Left lobe of liver (tissue), 2 donors: ENCODE measurements around the gene ULBP2. TPM values are rescaled to one million over a fixed set of nuclear protein-coding genes. Genes with fewer than 3 reads are reported as not detected.
"Not testable (repeated sequence)": the region's sequence is repeated elsewhere in the genome, so short reads cannot be mapped to it uniquely, and the experiment has no call there.

ENCODE experiments used
- ATAC-seq: fragments of 200-7000 bp; cut with Tn5 transposase; one replicate; pipeline ENCODE4 v1.9.1; 2020; ENCODE audit warnings: mild to moderate bottlenecking, moderate library complexity
- DNase-seq: peaks from one replicate; pipeline ENCODE4 v3.0.0-alpha.2; 2020; ENCODE audit warnings: low spot score
- total RNA-seq: library from RNA; stranded (reverse); gene quantifications from one replicate; pipeline ENCODE4 v1.2.1, GENCODE V29; 2021
- donor health status: DM: no; HTN: no; CAD: no; lungs with moderate emphysema.
- donor health status: DM: no; HTN: yes; CAD: no.

Gene ULBP2
- total RNA-seq, 1 donor from 2014 or later, result 0.18 TPM

- ATAC-seq (peak; percentile 49), DNase-seq (no peak)
These were observed 16.4 kb upstream of the ULBP2 start for GRCh38 chr6:149925253-149925973.

- DNase-seq, result peak; percentile 89
These were observed 15.6 kb upstream of the ULBP2 start for GRCh38 chr6:149925974-149926777.

DNA sequence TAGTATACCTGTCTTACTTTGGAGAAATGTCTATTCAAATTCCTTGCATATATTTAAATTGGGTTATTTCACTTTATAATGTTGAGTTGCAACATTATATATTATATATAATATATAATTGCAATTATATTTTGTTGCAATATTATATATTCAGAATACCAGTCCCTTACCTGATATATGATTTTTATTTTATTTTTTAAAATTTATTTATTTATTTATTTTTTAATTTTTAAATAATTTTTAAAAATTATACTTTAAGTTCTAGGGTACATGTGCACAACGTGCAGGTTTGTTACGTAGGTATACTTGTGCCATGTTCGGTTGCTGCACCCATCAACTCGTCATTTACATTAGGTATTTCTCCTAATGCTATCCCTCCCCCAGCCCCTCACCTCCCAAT, 14.8 kb upstream of the ULBP2 start:
- ATAC-seq, DNase-seq: not testable (repeated sequence)

More at GRCh38 chr6:149925974-149926777, 15.6 kb upstream of the ULBP2 start:
- peak; percentile 93 for ATAC-seq

DNA sequence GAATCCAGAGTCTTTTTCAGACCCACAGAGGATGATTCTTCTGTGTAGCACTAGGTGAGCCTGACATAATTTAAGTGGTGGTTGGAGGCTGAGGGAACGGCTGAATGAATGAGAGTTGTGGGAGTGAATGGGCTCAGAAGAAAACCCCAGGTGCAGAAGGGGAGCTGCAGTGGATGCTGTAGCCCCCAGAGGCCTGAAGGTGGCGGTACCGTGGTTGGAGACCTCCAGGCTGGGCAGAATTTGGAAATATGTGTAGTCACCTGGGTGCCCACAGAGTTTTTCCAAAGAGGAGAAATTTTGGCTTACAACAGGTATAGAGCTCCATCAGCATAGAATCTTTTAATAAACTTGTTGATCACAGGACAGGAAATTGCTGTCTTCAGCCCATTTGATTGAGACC, 12.4 kb upstream of the ULBP2 start:
- peak; percentile 15 for DNase-seq
- ATAC-seq, result no peak

GRCh38 chr6:149931501-149931900, 10.3 kb upstream of the ULBP2 start:
- DNase-seq, result peak; percentile 14

GRCh38 chr6:149933036-149933435, 8.8 kb upstream of the ULBP2 start:
- ATAC-seq, result no peak

More at GRCh38 chr6:149931501-149931900, 10.3 kb upstream of the ULBP2 start:
- no peak for ATAC-seq

DNA sequence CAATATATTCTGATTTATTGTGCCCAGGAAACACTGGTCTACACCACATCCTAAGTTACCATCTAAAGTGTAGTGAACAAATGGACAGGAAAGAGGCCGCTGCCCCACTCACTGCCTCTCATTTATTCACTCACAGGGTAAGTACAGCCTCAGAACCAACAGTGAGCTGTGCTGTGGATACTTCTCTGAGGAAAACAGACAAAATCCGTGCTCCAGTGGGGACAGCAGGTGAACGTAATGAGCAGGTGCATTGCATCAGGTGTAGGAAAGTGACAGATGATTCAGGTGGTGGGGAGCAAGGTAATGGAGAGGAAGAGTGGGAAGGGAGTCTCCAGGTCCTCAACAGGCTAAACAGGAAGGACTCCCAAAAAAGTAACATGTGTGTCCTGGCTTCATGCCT, 8.4 kb upstream of the ULBP2 start:
- ATAC-seq, result no peak
- DNase-seq, result peak; percentile 16

More at GRCh38 chr6:149933036-149933435, 8.8 kb upstream of the ULBP2 start:
- DNase-seq, result peak; percentile 21

DNA sequence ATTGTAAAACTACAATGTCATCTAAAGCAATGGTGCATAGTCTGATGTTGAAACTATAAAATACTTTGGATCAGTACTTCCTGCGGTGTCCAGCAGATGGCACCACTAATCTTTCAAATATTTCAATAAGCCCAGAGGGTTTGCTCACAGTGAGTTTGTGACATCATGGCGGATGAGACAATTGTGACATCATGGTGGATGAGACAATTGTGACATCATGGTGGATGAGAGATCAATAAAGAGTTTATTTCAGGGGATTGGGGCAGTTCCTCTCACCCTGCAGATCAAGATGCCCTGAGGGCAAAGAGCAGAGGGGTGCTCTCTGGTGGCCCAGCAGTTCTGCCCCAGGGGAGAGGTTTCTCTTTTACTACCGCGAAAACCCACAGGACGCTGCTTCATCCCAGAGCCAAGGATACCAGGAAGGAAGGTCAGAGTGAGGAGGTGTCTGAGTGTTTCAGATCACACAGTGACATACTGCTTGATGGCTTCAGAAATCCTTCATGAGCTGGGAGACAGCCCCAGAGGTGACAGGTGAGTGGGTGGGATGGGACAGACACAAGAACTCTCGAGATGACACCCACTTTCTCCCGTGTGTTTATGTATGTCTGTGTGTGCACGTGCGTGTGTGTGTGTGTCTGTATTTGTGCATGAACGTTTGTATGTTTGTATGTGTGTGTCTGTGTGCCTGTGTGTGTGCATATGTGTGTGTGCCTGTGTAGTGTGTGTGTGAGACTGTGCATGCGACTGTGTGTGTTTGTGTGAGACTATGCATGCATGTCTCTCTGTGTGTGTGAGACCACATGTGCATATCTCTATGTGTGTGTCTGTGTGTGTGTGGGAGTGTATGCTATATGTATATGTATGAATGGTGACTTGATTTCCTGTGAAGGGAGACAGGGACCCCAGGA, 7.3 kb upstream of the ULBP2 start:
- ATAC-seq, result peak; percentile 89
- DNase-seq, result peak; percentile 56

DNA sequence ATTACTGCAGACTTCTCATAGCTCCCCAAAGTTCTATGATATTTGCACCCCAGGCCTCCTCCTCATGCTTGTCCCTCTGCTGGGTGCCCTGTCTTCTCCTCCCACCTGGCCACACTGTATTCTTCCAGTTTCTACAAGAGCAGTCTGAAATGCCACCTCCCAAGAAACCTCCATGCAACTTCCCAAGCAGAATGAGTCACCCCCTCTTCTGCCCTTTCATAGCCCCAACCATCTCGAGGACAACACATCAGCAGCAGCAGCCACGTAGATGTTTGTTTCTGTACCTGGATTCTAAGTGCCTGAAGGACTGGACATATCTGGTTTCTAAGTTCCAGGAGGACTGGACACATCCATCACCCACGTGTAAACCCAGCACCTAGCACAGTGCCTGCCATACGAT, 6.6 kb upstream of the ULBP2 start:
- ATAC-seq, result no peak

DNA sequence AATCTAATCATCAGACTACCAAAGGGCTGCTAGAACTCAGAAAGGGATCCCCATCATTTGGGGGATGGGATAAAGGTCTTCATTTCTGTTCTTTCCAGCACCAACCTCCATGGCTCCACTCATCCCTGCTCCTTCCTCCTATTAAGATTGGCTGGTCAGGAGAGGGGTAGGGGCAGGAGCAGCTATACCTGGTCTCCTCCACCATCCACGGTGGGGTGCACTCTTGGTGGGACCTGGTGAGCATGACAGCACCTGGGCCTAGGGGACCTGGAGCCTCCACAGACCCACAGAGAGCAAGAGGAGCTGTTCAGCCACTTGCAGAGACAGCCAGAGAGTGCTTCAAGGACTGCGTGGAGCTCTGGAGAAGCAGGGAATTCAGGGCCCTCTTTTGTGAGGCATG, 6.1 kb upstream of the ULBP2 start:
- no peak for ATAC-seq
- DNase-seq, result no peak

More for the DNA sequence above, 6.6 kb upstream of the ULBP2 start:
- no peak for DNase-seq

DNA sequence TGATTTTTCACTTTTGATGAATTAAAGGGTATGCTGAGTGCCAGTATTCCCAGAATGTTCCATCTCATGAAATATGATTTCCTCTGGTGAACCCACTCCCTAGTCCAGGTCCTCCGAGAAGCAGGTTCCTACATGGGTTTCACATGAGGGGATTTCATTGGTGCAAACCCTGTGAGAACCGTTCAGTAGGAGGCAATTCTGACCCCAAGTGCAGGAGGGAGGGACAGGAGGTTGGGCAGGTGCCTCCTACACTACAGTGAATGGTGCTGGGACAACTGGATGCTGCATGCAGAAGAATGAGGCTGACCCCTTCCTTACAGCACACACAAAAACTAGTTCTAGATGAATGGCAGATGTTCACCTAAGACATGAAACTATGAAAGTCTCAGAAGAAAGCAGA, 5.1 kb upstream of the ULBP2 start:
- ATAC-seq, result no peak
- no peak for DNase-seq

DNA sequence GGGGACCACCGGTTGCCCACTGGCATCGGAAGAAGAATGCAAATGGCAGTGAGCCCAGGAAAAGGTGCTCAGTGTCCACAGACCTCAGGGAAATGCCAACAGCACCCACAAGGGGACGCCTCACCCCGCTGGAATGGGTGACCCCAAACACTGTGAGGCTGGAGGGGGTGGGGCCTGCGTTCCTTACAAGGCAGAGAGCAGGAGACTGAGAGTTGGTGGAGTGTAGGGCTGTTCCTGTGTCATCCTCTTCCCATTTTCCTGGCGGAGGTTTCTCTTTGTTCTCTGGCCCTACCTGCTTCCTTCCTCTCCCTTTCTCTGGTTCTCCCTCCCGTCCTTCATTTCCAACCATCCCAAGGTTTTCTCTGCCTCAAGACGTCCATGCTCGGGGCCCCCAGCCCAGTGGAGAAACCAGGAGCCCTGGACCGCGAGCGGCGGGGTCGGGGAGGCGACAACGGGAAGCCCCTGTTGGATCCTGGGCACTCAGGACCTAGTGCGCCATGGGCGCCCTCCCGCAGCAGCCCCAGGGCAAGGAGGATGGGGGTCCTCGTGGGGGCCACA, 3.7 kb upstream of the ULBP2 start:
- peak; percentile 36 for ATAC-seq
- not testable (repeated sequence) for DNase-seq

DNA sequence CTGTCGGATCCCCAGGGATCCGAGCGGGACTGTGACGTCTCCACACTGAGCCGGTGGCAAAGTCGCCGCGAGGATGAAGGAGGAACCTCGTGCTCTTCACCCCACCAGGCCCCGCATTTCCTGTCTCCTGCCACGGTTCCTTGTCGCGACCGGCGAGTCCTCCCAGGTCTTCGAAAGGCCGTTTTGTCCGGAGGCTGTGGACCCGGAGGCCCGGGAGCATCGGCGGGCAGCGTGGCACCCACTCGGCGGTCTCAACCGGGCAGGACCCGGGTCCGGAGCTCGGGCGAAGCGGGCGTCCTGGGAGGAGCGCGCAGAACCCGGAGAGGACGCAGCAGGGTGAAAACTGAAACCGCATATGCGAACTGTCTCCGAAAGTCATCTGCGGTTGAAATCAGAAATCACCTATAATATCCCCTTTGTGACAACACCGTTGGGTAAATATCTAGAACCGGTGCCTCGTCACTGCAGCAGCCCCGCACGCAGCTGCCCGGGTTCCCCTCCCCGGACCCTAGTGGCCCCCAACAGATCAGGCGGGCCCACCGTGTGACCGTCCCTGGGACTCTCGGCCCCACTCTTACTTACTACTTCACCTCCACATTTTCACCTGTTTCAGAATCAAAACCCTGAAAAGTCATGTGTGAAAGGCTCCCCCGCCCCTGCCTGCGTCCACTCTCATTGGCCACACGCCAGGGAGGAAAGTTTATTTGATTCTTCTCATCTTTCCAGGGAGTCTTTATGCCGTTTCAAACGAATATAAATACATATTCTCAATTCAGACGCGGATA, 3.1 kb upstream of the ULBP2 start:
- DNase-seq (no peak), ATAC-seq (peak; percentile 15)

DNA sequence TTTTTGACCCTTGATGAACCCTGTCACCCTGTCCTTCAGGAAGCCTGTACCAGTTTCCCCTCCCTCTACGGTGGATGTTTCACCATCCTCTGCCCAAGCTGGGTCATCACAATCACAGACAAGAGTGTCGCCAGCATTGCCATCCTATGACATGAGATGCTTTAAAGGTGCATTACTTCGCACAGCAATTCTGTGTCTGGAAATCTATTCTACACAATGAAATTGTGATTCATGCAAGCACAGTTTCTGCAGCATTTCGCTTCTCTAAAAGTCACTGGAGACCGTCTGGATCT, 2.5 kb upstream of the ULBP2 start:
- DNase-seq (no peak), ATAC-seq (no peak)

GRCh38 chr6:149939909-149940671, 1.7 kb upstream of the ULBP2 start:
- DNase-seq (no peak), ATAC-seq (no peak)

DNA sequence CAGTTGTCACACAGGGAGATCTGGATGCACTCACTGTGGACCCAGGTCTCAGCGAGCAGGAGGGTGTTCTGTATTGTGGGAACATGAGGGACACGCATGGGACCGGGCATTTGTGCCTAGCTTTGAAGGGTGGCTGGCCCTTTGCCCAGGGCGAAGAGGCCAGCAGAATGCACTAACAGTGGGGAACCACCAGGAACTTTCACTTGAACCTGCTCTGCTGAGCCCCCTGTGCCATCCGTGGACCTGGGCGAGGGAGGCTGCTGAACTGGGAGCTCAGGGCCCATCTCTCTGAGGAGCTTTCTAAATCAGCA, 1.2 kb upstream of the ULBP2 start:
- no peak for DNase-seq
- no peak for ATAC-seq

DNA sequence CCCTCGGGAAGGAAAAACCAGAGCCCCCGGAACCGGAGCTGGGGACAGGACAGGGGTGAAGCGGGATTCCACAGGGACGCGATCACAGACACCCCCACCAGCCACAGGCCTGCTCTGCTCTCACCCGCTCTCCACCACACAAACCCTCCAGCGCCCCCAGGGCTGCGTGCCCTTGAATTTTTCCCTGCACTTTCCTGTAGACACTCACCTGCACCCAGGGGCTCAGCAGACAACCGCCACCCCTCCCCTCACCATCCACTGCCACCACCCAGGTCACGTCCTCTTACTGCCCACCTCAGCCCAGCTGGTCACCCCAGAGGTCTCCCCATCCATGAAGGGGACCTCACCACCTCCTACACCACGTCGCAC, 631 bp downstream of the ULBP2 start:
- DNase-seq (peak; percentile 31), ATAC-seq (no peak)

DNA sequence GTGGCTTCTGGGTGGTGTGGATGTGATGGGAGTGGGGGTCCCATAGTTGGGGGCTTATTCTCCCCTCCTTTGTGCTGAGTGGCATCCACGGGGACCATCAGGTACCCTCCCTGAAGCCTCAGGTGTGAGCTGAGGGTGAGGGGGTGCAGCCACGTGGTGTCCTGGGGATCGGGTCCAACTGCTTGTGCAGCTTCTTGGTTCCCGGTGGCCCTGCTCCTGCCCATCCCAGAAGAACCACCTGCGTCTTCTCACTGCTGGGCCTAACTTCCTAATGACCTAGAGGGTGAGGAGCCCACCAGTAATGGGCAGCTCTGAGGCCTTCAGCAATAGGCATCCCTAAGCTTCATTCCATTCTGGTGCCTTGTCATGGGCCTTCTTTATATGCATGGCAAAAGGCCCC, 1.5 kb downstream of the ULBP2 start:
- not testable (repeated sequence) for ATAC-seq
- peak; percentile 31 for DNase-seq

DNA sequence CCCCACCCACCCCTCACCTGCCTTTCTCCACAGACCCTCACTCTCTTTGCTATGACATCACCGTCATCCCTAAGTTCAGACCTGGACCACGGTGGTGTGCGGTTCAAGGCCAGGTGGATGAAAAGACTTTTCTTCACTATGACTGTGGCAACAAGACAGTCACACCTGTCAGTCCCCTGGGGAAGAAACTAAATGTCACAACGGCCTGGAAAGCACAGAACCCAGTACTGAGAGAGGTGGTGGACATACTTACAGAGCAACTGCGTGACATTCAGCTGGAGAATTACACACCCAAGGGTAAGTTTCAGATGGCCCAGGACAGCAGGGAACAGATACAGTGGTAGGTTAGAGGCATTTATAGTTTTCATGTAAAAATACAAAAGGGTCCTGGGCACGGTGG, 3.5 kb downstream of the ULBP2 start:
- ATAC-seq, DNase-seq: not testable (repeated sequence)

DNA sequence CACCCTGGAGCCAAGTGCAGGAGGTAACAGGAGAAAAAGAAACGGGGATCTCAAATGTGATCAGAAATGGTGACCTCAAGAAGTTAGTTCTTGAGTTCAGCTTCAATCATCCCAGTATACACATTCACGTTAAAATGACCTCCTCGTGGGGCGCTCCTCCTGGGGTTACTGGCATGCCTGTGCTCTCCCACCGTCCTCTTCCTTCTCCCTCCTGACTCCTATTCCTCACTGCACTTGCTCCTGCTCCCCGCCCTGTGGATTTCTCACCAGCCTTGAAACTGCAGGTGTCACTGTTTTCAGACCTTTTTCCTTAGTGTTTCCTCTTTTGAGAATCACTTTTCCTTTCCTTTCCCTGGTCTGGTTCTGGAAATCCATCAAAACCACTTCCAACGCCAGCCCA, 4.8 kb downstream of the ULBP2 start:
- DNase-seq, ATAC-seq: not testable (repeated sequence)
